ENCODE results near the gene SPNS2. TPM values are rescaled to one million over a fixed set of nuclear protein-coding genes. Genes with fewer than 3 reads are reported as not detected.

Gene SPNS2
- total RNA-seq, 4 donors from 2014 or later = 10.0 to 19.9 (median 18.8) TPM

- intact Hi-C loops (cut with DNase I) = no loop called here
- no peak for DNase-seq (ENCODE audit: extremely low spot score)
- peaks cover 0 to 31% (median 13%) of the 10 kb centered on the region in 4 donors for H3K27me3 ChIP-seq
- H3K27ac ChIP-seq (replicated peaks in 1 of 4) = peak overlapping the region in 2 of 4 donors; percentile 16 to 51
- H3K4me3 ChIP-seq = no peak overlapping the region
- H3K4me1 ChIP-seq = peaks cover 25 to 38% (median 30%) of the 10 kb centered on the region in 4 donors
- H3K9me3 ChIP-seq = no peaks in the 10 kb centered on the region
- no peaks in the 10 kb centered on the region for H3K36me3 ChIP-seq
- 61% methylated on average over 22 of the region's 23 CpGs for WGBS
- peak in 1 of 2 donors; percentile 32 for TF ChIP-seq POLR2AphosphoS5 (IDR thresholded peaks at IDR 0.05)
- TF ChIP-seq POLR2A (IDR thresholded peaks at IDR 0.05; ENCODE audit: low read depth) = no peak
- TF ChIP-seq EP300 (IDR thresholded peaks at IDR 0.05) = no peak
Measured at GRCh38 chr17:4497101-4497824, 1.4 kb upstream of the SPNS2 start.

GRCh38 chr17:4499431-4500190 lies 930 bp downstream of the SPNS2 start:
- H3K4me1 ChIP-seq = peaks cover 38 to 52% (median 45%) of the 10 kb centered on the region in 4 donors
- H3K27me3 ChIP-seq = peaks cover 0 to 55% (median 16%) of the 10 kb centered on the region in 4 donors
- intact Hi-C loops (cut with DNase I) = no loop called here
- WGBS = 2% methylated on average over 39 of the region's 53 CpGs
- H3K9me3 ChIP-seq = no peaks in the 10 kb centered on the region
- peak overlapping the region; percentile 35 to 72 (median 47) for H3K27ac ChIP-seq (replicated peaks in 1 of 4)
- DNase-seq (ENCODE audit: extremely low spot score) = no peak
- H3K36me3 ChIP-seq = no peaks in the 10 kb centered on the region
- peak overlapping the region; percentile 53 to 59 (median 55) for H3K4me3 ChIP-seq
- peak in 1 of 2 donors; percentile 16 for TF ChIP-seq POLR2AphosphoS5 (IDR thresholded peaks at IDR 0.05)
- TF ChIP-seq, protein P1, sequence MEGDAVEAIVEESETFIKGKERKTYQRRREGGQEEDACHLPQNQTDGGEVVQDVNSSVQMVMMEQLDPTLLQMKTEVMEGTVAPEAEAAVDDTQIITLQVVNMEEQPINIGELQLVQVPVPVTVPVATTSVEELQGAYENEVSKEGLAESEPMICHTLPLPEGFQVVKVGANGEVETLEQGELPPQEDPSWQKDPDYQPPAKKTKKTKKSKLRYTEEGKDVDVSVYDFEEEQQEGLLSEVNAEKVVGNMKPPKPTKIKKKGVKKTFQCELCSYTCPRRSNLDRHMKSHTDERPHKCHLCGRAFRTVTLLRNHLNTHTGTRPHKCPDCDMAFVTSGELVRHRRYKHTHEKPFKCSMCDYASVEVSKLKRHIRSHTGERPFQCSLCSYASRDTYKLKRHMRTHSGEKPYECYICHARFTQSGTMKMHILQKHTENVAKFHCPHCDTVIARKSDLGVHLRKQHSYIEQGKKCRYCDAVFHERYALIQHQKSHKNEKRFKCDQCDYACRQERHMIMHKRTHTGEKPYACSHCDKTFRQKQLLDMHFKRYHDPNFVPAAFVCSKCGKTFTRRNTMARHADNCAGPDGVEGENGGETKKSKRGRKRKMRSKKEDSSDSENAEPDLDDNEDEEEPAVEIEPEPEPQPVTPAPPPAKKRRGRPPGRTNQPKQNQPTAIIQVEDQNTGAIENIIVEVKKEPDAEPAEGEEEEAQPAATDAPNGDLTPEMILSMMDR (IDR thresholded peaks at IDR 0.05) = no peak

- Histone ChIP-seq H3K27ac (replicated peaks in 1 of 4) (peak overlapping the region; percentile 35 to 72 (median 47)), H3K36me3 (no peaks in the 10 kb centered on the region), H3K4me1 (peaks cover 38 to 56% (median 48%) of the 10 kb centered on the region in 4 donors), H3K27me3 (peaks cover 0 to 60% (median 16%) of the 10 kb centered on the region in 4 donors), H3K9me3 (no peaks in the 10 kb centered on the region), H3K4me3 (peak overlapping the region; percentile 53 to 59 (median 55))
- no peak for TF ChIP-seq POLR2A (IDR thresholded peaks at IDR 0.05; ENCODE audit: low read depth)
- TF ChIP-seq, protein P1 (IDR thresholded peaks at IDR 0.05) = no peak
- no peak for TF ChIP-seq EP300 (IDR thresholded peaks at IDR 0.05)
- no peak for TF ChIP-seq POLR2AphosphoS5 (IDR thresholded peaks at IDR 0.05)
- 31% methylated on average over 7 of the region's 7 CpGs for WGBS
- intact Hi-C loops (cut with DNase I) = no loop called here
- no peak for DNase-seq (ENCODE audit: extremely low spot score)
Measured at GRCh38 chr17:4500191-4500571, 1.5 kb downstream of the SPNS2 start.

DNA sequence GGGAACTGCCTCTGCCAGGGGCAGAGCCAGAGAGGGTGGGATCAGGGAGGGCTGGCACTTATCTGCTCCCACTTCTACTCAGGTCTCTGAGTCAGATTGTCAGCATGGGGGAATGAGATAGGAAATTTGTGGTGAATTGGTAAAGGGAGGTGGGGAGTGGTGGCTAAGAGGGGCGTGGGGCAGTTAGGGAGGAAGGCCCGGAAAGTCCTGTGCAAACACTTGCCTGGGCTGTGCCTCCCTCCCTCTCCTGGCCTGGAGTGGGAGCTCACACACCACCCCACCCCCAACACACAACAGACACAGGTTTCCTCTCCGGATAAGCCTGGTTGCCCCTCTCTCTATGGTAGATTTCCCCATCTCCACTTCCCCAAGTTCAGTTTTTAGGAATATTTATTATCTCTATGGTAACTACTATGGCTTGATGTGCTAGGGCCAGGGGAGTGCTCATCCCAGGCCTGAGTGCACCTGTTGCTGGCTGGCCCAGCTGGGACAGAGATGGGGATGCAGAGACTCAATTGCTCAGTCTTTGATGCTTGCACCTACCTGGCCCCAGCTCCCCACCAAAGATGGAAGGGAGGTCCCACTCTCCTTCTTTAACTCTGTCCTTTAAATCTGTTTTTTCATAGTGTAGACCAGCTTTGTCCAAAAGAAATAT lies 2.7 kb downstream of the SPNS2 start:
- peaks cover 0 to 71% (median 16%) of the 10 kb centered on the region in 4 donors for H3K27me3 ChIP-seq
- TF ChIP-seq, protein P1 (IDR thresholded peaks at IDR 0.05) = no peak
- TF ChIP-seq POLR2AphosphoS5 (IDR thresholded peaks at IDR 0.05) (no peak), POLR2A (IDR thresholded peaks at IDR 0.05; ENCODE audit: low read depth) (no peak), EP300 (IDR thresholded peaks at IDR 0.05) (no peak)
- no peaks in the 10 kb centered on the region for H3K36me3 ChIP-seq
- 36% methylated on average over 3 of the region's 3 CpGs for WGBS
- H3K4me3 ChIP-seq = peak overlapping the region; percentile 53 to 59 (median 55)
- H3K27ac ChIP-seq (replicated peaks in 1 of 4) = peak overlapping the region in 2 of 4 donors; percentile 56 to 72
- DNase-seq (ENCODE audit: extremely low spot score) = no peak
- H3K4me1 ChIP-seq = peaks cover 43 to 69% (median 58%) of the 10 kb centered on the region in 4 donors
- H3K9me3 ChIP-seq = no peaks in the 10 kb centered on the region
- intact Hi-C loops (cut with DNase I) = no loop called here
